Sigmoid colon (tissue), 7 donors: ENCODE results near the gene SLC6A19. TPM values are rescaled to one million over a fixed set of nuclear protein-coding genes. Genes with fewer than 3 reads are reported as not detected.

ENCODE experiments used
- DNase-seq: peaks from one replicate; pipeline ENCODE4 v3.0.0-alpha.2; 2019
- H3K27ac ChIP-seq, 4 donors: fragments of 200-600 bp; sonication (generic); one replicate each; pipeline ENCODE4 v1.5.1; 2016 to 2019; ENCODE audit warnings: mild to moderate bottlenecking in 1 of 4
- H3K27me3 ChIP-seq, 3 donors: fragments of 200-600 bp; sonication (generic); one replicate each; pipeline ENCODE4 v1.5.1; 2019; ENCODE audit warnings: mild to moderate bottlenecking in 1 of 3
- H3K36me3 ChIP-seq, 4 donors: fragments of 200-600 bp; sonication (generic); one replicate each; pipeline ENCODE4 v1.5.1; 2016 to 2019
- H3K4me1 ChIP-seq, 4 donors: fragments of 200-600 bp; sonication (generic); one replicate each; pipeline ENCODE4 v1.5.1; 2017 to 2019
- H3K4me3 ChIP-seq, 4 donors: fragments of 200-600 bp; sonication (generic); one replicate each; pipeline ENCODE4 v1.5.1; 2017 to 2019; ENCODE audit warnings: mild to moderate bottlenecking in 2 of 4, moderate library complexity in 1 of 4
- H3K9me3 ChIP-seq, 4 donors: fragments of 200-600 bp in 3 of 4; sonication (generic) in 3 of 4; one replicate each; pipeline versions ENCODE4 v1.5.1 to v1.6.1; 2013 to 2019
- CTCF ChIP-seq, 4 experiments: fragments of 450-650 bp in 3 of 4; fragments of 200-600 bp in 1 of 4; IDR thresholded peaks; one replicate each; pipeline ENCODE4 v1.5.1; 2016 to 2019; ENCODE audit warnings: antibody characterized with exemption in 4 of 4, mild to moderate bottlenecking in 3 of 4, moderate library complexity in 2 of 4
- EP300 ChIP-seq, 4 donors: sonication (generic); formaldehyde crosslinking; IDR thresholded peaks; one replicate each; pipeline ENCODE4 v1.6.1; 2017; ENCODE audit warnings: antibody characterized with exemption in 4 of 4
- POLR2A ChIP-seq, 2 donors: fragments of 450-650 bp; IDR thresholded peaks; one replicate each; pipeline ENCODE4 v1.6.1; 2016; ENCODE audit warnings: antibody characterized with exemption in 2 of 2, mild to moderate bottlenecking in 2 of 2, moderate library complexity in 2 of 2
- POLR2AphosphoS5 ChIP-seq, 4 donors: sonication (generic); formaldehyde crosslinking; IDR thresholded peaks; one replicate each; pipeline ENCODE4 v1.6.1; 2017; ENCODE audit warnings: antibody characterized with exemption in 4 of 4
- WGBS, 2 donors: extraction: QIAGEN DNeasy Blood & Tissue Kit; methylation state at CpG; one replicate each; pipeline ENCODE4 v1.1.7; 2013; 5-methylcytosine and 5-hydroxymethylcytosine counted together
- intact Hi-C: fragments of 100-400 bp; cut with DNase I; formaldehyde crosslinking; loops from one replicate; pipeline ENCODE4 v1.15.1; 2023
- polyA plus RNA-seq, 3 donors: library from polyadenylated mRNA; stranded (reverse); fragments of 200-250 nt; gene quantifications; one replicate each; pipeline ENCODE4 v1.2.3, GENCODE V29; 2013
- total RNA-seq, 4 donors: library from RNA; depleted of rRNA; stranded (reverse); fragments of >200 nt; gene quantifications; one replicate each; pipeline ENCODE4 v1.1.0, GENCODE V29; 2016
- donor health status: healthy with polysubstance abuse.
- donor health status: Bipolar disorder and iron deficiency.
- donor health status: healthy.

Gene SLC6A19
- total and polyA plus RNA-seq, 7 donors: 0.80 to 6.6 (median 0.92) TPM; not detected in 4

GRCh38 chr5:1230551-1230950, 29.2 kb downstream of the SLC6A19 start:
- H3K27me3 ChIP-seq: peaks cover 0 to 66% (median 34%) of the 10 kb centered on the region in 3 donors
- peaks cover 0 to 7% (median 6%) of the 10 kb centered on the region in 4 donors for H3K9me3 ChIP-seq
- intact Hi-C loops: no loop called here
- 90 to 93% methylated on average over 17 of the region's 17 CpGs for WGBS, 2 donors
- no peak overlapping the region for H3K27ac ChIP-seq
- no peak for DNase-seq
- H3K4me1 ChIP-seq: peaks cover 0 to 11% (median 7%) of the 10 kb centered on the region in 4 donors
- no peak overlapping the region for H3K4me3 ChIP-seq
- TF ChIP-seq POLR2AphosphoS5 (IDR thresholded peaks at IDR 0.05): no peak
- TF ChIP-seq POLR2A (IDR thresholded peaks at IDR 0.05): no peak
- TF ChIP-seq CTCF (IDR thresholded peaks at IDR 0.05): no peak
- TF ChIP-seq EP300 (IDR thresholded peaks at IDR 0.05): no peak
- no peaks in the 10 kb centered on the region for H3K36me3 ChIP-seq

- H3K4me1 ChIP-seq: peaks cover 0 to 11% (median 7%) of the 10 kb centered on the region in 4 donors
- no peaks in the 10 kb centered on the region for H3K36me3 ChIP-seq
- H3K27me3 ChIP-seq: peaks cover 0 to 61% (median 34%) of the 10 kb centered on the region in 3 donors
- H3K27ac ChIP-seq: no peak overlapping the region
- 66 to 86% methylated on average over 13 of the region's 13 CpGs for WGBS, 2 donors
- intact Hi-C loops: no loop called here
- DNase-seq: no peak
- H3K9me3 ChIP-seq: peaks cover 0 to 8% (median 7%) of the 10 kb centered on the region in 4 donors
- no peak for TF ChIP-seq EP300 (IDR thresholded peaks at IDR 0.05)
- no peak for TF ChIP-seq POLR2A (IDR thresholded peaks at IDR 0.05)
- no peak overlapping the region for H3K4me3 ChIP-seq
Measured at GRCh38 chr5:1231354-1231905, 30.0 kb downstream of the SLC6A19 start.

- TF ChIP-seq CTCF (IDR thresholded peaks at IDR 0.05): no peak
- no peak for TF ChIP-seq POLR2AphosphoS5 (IDR thresholded peaks at IDR 0.05)
- TF ChIP-seq EP300 (IDR thresholded peaks at IDR 0.05): no peak
- TF ChIP-seq POLR2A (IDR thresholded peaks at IDR 0.05): no peak
- H3K4me3 ChIP-seq: no peak overlapping the region
- peaks cover 0 to 12% (median 7%) of the 10 kb centered on the region in 4 donors for H3K9me3 ChIP-seq
- no peaks in the 10 kb centered on the region for H3K36me3 ChIP-seq
- H3K27me3 ChIP-seq: peaks cover 0 to 57% (median 34%) of the 10 kb centered on the region in 3 donors
- intact Hi-C loops: no loop called here
- H3K4me1 ChIP-seq: peaks cover 0 to 6% (median 3%) of the 10 kb centered on the region in 4 donors
- DNase-seq: no peak
- WGBS, 2 donors: 95% methylated on average over 25 of the region's 25 CpGs
- no peak overlapping the region for H3K27ac ChIP-seq
Measured at GRCh38 chr5:1232780-1233179, 31.4 kb downstream of the SLC6A19 start.

GRCh38 chr5:1235379-1235778, 34.0 kb downstream of the SLC6A19 start:
- Histone ChIP-seq H3K4me3 (no peak overlapping the region), H3K4me1 (no peaks in the 10 kb centered on the region), H3K27me3 (peaks cover 0 to 34% (median 22%) of the 10 kb centered on the region in 3 donors), H3K9me3 (peaks cover 0 to 12% (median 7%) of the 10 kb centered on the region in 4 donors), H3K27ac (no peak overlapping the region), H3K36me3 (no peaks in the 10 kb centered on the region)
- TF ChIP-seq POLR2A (IDR thresholded peaks at IDR 0.05) (no peak), CTCF (IDR thresholded peaks at IDR 0.05) (no peak), EP300 (IDR thresholded peaks at IDR 0.05) (no peak), POLR2AphosphoS5 (IDR thresholded peaks at IDR 0.05) (no peak)
- DNase-seq: no peak
- WGBS, 2 donors: 80 to 92% methylated on average over 8 of the region's 8 CpGs
- intact Hi-C loops: no loop called here

GRCh38 chr5:1235838-1236237, 34.4 kb downstream of the SLC6A19 start:
- H3K9me3 ChIP-seq: peaks cover 0 to 12% (median 7%) of the 10 kb centered on the region in 4 donors
- H3K27ac ChIP-seq: no peak overlapping the region
- H3K36me3 ChIP-seq: no peaks in the 10 kb centered on the region
- intact Hi-C loops: no loop called here
- 95 to 98% methylated on average over 1 of the region's 1 CpG for WGBS, 2 donors
- H3K27me3 ChIP-seq: peaks cover 0 to 30% (median 18%) of the 10 kb centered on the region in 3 donors
- no peak overlapping the region for H3K4me3 ChIP-seq
- no peak for TF ChIP-seq POLR2AphosphoS5 (IDR thresholded peaks at IDR 0.05)
- H3K4me1 ChIP-seq: no peaks in the 10 kb centered on the region
- no peak for DNase-seq
